ENCODE data around the gene ARHGEF37. TPM values are rescaled to one million over a fixed set of nuclear protein-coding genes. Genes with fewer than 3 reads are reported as not detected.
A peak's percentile ranks its signal among the peaks of the same experiment; 100 is the strongest.
"Not testable (repeated sequence)": the region's sequence is repeated elsewhere in the genome, so short reads cannot be mapped to it uniquely, and the experiment has no call there.

Gene ARHGEF37
- total RNA-seq, 1 experiment from 2014 or later, result 0.64 TPM

DNA sequence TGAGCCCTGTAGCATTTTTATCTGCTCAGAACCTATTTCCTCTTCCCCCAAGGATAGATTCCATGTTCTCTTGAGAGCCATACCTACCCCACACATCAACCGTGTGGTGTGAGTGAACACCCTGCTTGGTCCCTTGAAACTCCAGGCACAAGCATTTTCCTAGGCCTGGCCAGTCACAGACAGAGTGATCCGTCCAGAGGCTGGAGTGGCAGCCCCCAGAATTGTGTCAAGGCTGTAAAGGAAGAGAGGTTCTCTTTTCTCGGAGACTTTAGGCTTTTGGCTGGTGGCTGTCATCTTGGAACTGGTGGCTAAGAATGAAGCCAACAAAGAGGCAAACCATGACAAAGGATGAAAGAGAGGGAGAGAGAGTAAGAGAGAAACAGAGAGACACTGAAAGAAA is 66.0 kb downstream of the ARHGEF37 start:
- no peaks in the 10 kb centered on the region for H3K9me3 ChIP-seq (ENCODE audit: low read depth, low read length, poor library complexity, severe bottlenecking)
- H3K36me3 ChIP-seq (ENCODE audit: insufficient read depth, low read length, poor library complexity, severe bottlenecking), result no peaks in the 10 kb centered on the region
- BruUV-seq (replicated peaks), result no TSS peak
- peaks cover 8% of the 10 kb centered on the region for H3K4me1 ChIP-seq (ENCODE audit: insufficient read depth, low read length, poor library complexity, severe bottlenecking)
- TF ChIP-seq EZH2 (IDR thresholded peaks at IDR 0.05; ENCODE audit: borderline replicate concordance, low read depth, low read length, poor library complexity, severe bottlenecking), result no peak
- TF ChIP-seq, protein P1, sequence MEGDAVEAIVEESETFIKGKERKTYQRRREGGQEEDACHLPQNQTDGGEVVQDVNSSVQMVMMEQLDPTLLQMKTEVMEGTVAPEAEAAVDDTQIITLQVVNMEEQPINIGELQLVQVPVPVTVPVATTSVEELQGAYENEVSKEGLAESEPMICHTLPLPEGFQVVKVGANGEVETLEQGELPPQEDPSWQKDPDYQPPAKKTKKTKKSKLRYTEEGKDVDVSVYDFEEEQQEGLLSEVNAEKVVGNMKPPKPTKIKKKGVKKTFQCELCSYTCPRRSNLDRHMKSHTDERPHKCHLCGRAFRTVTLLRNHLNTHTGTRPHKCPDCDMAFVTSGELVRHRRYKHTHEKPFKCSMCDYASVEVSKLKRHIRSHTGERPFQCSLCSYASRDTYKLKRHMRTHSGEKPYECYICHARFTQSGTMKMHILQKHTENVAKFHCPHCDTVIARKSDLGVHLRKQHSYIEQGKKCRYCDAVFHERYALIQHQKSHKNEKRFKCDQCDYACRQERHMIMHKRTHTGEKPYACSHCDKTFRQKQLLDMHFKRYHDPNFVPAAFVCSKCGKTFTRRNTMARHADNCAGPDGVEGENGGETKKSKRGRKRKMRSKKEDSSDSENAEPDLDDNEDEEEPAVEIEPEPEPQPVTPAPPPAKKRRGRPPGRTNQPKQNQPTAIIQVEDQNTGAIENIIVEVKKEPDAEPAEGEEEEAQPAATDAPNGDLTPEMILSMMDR (conservative IDR thresholded peaks at IDR 0.05; ENCODE audit: low read depth, low read length), result no peak
- CTCF ChIA-PET, result no interaction called here
- intact Hi-C loops (cut with micrococcal nuclease; ENCODE audit: unreplicated experiment), result no loop called here
- no peak overlapping the region for H3K4me3 ChIP-seq (ENCODE audit: low read depth, low read length, poor library complexity, severe bottlenecking)
- no peaks in the 10 kb centered on the region for H3K27me3 ChIP-seq (replicated peaks; ENCODE audit: insufficient read depth, low read depth, low read length, poor library complexity)
- no peak overlapping the region for H3K27ac ChIP-seq (ENCODE audit: low read depth, low read length, poor library complexity, severe bottlenecking)
- POLR2A ChIA-PET (ENCODE audit: low non-redundant PET), result interaction anchor here (0.6 kb wide), 1 partner anchor 158 kb away, joined by 3 read pairs; no protein-coding TSS in a partner anchor
- DNase-seq (ENCODE audit: low spot score), result no peak

DNA sequence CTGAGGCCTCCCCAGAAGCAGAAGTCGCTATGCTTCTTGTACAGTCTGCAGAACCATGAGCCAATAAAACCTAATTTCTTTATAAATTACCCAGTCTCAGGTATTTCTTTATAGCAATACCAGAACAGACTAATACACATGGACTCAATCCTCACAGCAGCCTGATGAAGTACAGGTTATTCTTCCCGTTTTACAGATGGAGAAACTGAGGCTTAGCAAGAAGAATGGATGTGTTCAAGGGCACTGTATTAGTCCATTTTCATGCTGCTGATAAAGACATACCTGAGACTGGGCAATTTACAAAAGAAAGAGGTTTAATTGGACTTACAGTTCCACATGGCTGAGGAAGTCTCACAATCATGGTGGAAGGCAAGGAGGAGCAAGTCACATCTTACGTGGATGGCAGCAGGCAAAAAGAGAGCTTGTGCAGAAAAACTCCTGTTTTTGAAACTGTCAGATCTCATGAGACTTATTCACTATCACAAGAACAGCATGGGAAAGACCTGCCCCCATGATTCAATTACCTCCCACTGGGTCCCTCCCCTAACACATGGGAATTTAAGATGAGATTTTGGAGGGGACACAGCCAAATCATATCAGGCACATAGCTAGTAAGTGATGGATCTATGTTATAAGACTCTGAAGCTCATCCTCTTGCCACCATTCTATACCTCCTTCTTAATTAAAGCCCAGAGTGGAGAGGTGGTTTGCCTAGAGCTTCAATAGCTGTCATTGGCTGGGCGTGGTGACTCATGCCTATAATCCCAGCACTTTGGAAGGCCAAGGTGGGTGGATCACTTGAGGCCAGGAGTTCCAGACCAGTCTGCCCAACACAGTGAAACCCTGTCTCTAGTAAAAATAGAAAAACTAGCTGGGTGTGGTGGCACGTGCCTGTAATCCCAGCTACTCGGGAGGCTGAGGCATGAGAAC is 67.4 kb downstream of the ARHGEF37 start:
- H3K36me3 ChIP-seq (ENCODE audit: insufficient read depth, low read length, poor library complexity, severe bottlenecking); H3K4me1 ChIP-seq (ENCODE audit: insufficient read depth, low read length, poor library complexity, severe bottlenecking); H3K9me3 ChIP-seq (ENCODE audit: low read depth, low read length, poor library complexity, severe bottlenecking); BruUV-seq (replicated peaks); DNase-seq (ENCODE audit: low spot score); H3K27me3 ChIP-seq (replicated peaks; ENCODE audit: insufficient read depth, low read depth, low read length, poor library complexity); POLR2A ChIA-PET (ENCODE audit: low non-redundant PET); H3K27ac ChIP-seq (ENCODE audit: low read depth, low read length, poor library complexity, severe bottlenecking); H3K4me3 ChIP-seq (ENCODE audit: low read depth, low read length, poor library complexity, severe bottlenecking); intact Hi-C loops (cut with micrococcal nuclease; ENCODE audit: unreplicated experiment): not testable (repeated sequence)
- CTCF ChIA-PET, result interaction anchor here (0.9 to 1.0 kb wide), 2 partner anchors 11 to 18 kb away, joined by 3 to 4 read pairs; no protein-coding TSS in a partner anchor

DNA sequence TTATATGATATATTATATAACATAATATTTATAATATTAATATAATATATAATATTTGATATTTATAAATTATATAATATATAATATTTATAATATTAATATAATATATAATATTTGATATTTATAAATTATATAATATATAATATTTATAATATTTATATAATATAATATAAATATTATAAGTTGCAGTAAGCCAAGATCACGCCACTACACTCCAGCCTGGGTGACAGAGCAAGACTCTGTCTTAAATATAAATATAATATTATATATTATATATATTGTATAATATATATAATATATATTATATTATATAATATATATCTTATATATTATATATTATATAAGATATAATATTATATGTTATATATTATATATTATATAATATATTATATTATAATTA is 68.4 kb downstream of the ARHGEF37 start:
- H3K36me3 ChIP-seq (ENCODE audit: insufficient read depth, low read length, poor library complexity, severe bottlenecking); H3K27ac ChIP-seq (ENCODE audit: low read depth, low read length, poor library complexity, severe bottlenecking); BruUV-seq (replicated peaks); H3K9me3 ChIP-seq (ENCODE audit: low read depth, low read length, poor library complexity, severe bottlenecking); H3K27me3 ChIP-seq (replicated peaks; ENCODE audit: insufficient read depth, low read depth, low read length, poor library complexity); POLR2A ChIA-PET (ENCODE audit: low non-redundant PET); intact Hi-C loops (cut with micrococcal nuclease; ENCODE audit: unreplicated experiment); H3K4me3 ChIP-seq (ENCODE audit: low read depth, low read length, poor library complexity, severe bottlenecking); DNase-seq (ENCODE audit: low spot score); H3K4me1 ChIP-seq (ENCODE audit: insufficient read depth, low read length, poor library complexity, severe bottlenecking): not testable (repeated sequence)
- CTCF ChIA-PET, result interaction anchor here (0.9 kb wide), 1 partner anchor 10 kb away, joined by 3 read pairs; no protein-coding TSS in a partner anchor

- peak; percentile 41 for DNase-seq (ENCODE audit: low spot score)
- Histone ChIP-seq H3K4me1 (ENCODE audit: insufficient read depth, low read length, poor library complexity, severe bottlenecking) (peaks cover 2% of the 10 kb centered on the region), H3K4me3 (ENCODE audit: low read depth, low read length, poor library complexity, severe bottlenecking) (no peak overlapping the region), H3K9me3 (ENCODE audit: low read depth, low read length, poor library complexity, severe bottlenecking) (no peaks in the 10 kb centered on the region), H3K27ac (ENCODE audit: low read depth, low read length, poor library complexity, severe bottlenecking) (no peak overlapping the region), H3K36me3 (ENCODE audit: insufficient read depth, low read length, poor library complexity, severe bottlenecking) (no peaks in the 10 kb centered on the region), H3K27me3 (replicated peaks; ENCODE audit: insufficient read depth, low read depth, low read length, poor library complexity) (no peaks in the 10 kb centered on the region)
- BruUV-seq (replicated peaks), result no TSS peak
- intact Hi-C loops (cut with micrococcal nuclease; ENCODE audit: unreplicated experiment), result no loop called here
- ChIA-PET CTCF (no interaction called here), POLR2A (ENCODE audit: low non-redundant PET) (no interaction called here)
- no peak for TF ChIP-seq EZH2 (IDR thresholded peaks at IDR 0.05; ENCODE audit: borderline replicate concordance, low read depth, low read length, poor library complexity, severe bottlenecking)
- TF ChIP-seq, protein P1 (conservative IDR thresholded peaks at IDR 0.05; ENCODE audit: low read depth, low read length), result no peak
These were observed 70.4 kb downstream of the ARHGEF37 start for GRCh38 chr5:149651686-149652085.

All from A673 (cell line).